Panc1 (cell line): ENCODE measurements around the gene C1orf226. TPM values are rescaled to one million over a fixed set of nuclear protein-coding genes. Genes with fewer than 3 reads are reported as not detected.

ENCODE experiments used
- ATAC-seq: fragments of 200-7000 bp; cut with Tn5 transposase; 2 replicates; pipeline ENCODE4 v1.9.1; 2020; ENCODE audit warnings: mild to moderate bottlenecking, moderate library complexity
- BruUV-seq: library from RNA; stranded (reverse); fragments of 400-500 nt; replicated peaks from 2 replicates; lab custom pipeline; 2021; lab: Mats Ljungman, UMichigan
- CTCF ChIA-PET: fragments of 300-600 bp; sonication (Branson Sonifier 250); formaldehyde crosslinking; loops from one replicate; lab custom pipeline; 2022; ENCODE audit warnings: antibody characterized with exemption; lab: Charles Lee
- POLR2A ChIA-PET: fragments of 300-600 bp; sonication (Branson Sonifier 250); formaldehyde crosslinking; loops from one replicate; lab custom pipeline; 2022; ENCODE audit warnings: antibody characterized with exemption; lab: Charles Lee
- DNase-seq: peaks from one replicate; pipeline ENCODE4 v3.0.0-alpha.2; 2010; ENCODE audit warnings: low read depth, low spot score
- H3K27ac ChIP-seq: 2 replicates; pipeline ENCODE4 v1.5.1; 2011; ENCODE audit warnings: mild to moderate bottlenecking, low read length, inconsistent platforms
- H3K27me3 ChIP-seq: fragments of 200-500 bp; sonication (Bioruptor generic); 2 replicates; pipeline ENCODE4 v1.6.0; 2014; ENCODE audit warnings: low read length, inconsistent platforms; ENCODE audit not compliant: control insufficient read depth, insufficient read depth
- H3K36me3 ChIP-seq: fragments of 200-500 bp; sonication (Bioruptor generic); 2 replicates; pipeline ENCODE4 v1.5.1; 2014; ENCODE audit warnings: inconsistent platforms, mild to moderate bottlenecking, low read length, moderate library complexity; ENCODE audit not compliant: control insufficient read depth, insufficient read depth
- H3K4me1 ChIP-seq: 2 replicates; pipeline ENCODE4 v1.5.1; 2011; ENCODE audit warnings: inconsistent platforms, mild to moderate bottlenecking, low read length, moderate library complexity; ENCODE audit not compliant: control insufficient read depth, insufficient read depth
- H3K4me3 ChIP-seq, 2 experiments: 2 replicates each; pipeline ENCODE4 v1.5.1; 2011 to 2012; ENCODE audit warnings: low read depth in 2 of 2, low read length in 2 of 2, mild to moderate bottlenecking in 2 of 2, inconsistent platforms in 1 of 2, moderate library complexity in 1 of 2
- H3K9me3 ChIP-seq: fragments of 200-500 bp; sonication (Bioruptor generic); 2 replicates; pipeline ENCODE4 v1.5.1; 2014; ENCODE audit warnings: low read depth, mild to moderate bottlenecking, inconsistent platforms, low read length, moderate library complexity; ENCODE audit not compliant: control insufficient read depth, insufficient read depth
- CTCF ChIP-seq: fragments of 450-650 bp; IDR thresholded peaks from 2 replicates; pipeline ENCODE4 v1.5.1; 2017; ENCODE audit warnings: mild to moderate bottlenecking
- POLR2AphosphoS5 ChIP-seq: IDR thresholded peaks from 2 replicates; pipeline ENCODE4 v1.6.1; 2012; ENCODE audit warnings: mild to moderate bottlenecking, low read depth, low read length, moderate library complexity
- SIN3A ChIP-seq: IDR thresholded peaks from 2 replicates; pipeline ENCODE4 v1.6.1; 2012; ENCODE audit warnings: low read depth, mild to moderate bottlenecking, low read length, moderate library complexity, borderline replicate concordance; ENCODE audit not compliant: insufficient read depth
- TCF7L2 ChIP-seq: IDR thresholded peaks from 2 replicates; pipeline ENCODE4 v1.6.1; 2011; ENCODE audit warnings: mild to moderate bottlenecking, low read depth, low read length, inconsistent platforms
- in situ Hi-C: cut with HindIII; loops from 2 replicates; pipeline ENCODE4 v1.10.0; 2016; ENCODE audit warnings: low sequenced_read_pairs, low pct_unique_long_range_greater_than_20kb
- intact Hi-C: fragments of 100-400 bp; cut with micrococcal nuclease; formaldehyde crosslinking; loops from one replicate; pipeline ENCODE4 v1.10.0; 2022; ENCODE audit not compliant: unreplicated experiment
- total RNA-seq: library from RNA; stranded (reverse); gene quantifications from one replicate; pipeline ENCODE4 v1.2.1, GENCODE V29; 2021; ENCODE audit not compliant: unreplicated experiment
- TF ChIP-seq, protein P1 (sequence below), 2 experiments: IDR thresholded peaks; 2 replicates each; pipeline ENCODE4 v1.6.1; 2011 to 2012; ENCODE audit warnings: low read depth in 2 of 2, control low read depth in 1 of 2, low read length in 1 of 2, mild to moderate bottlenecking in 1 of 2, moderate library complexity in 1 of 2; ENCODE audit not compliant: insufficient read depth in 1 of 2

Gene C1orf226
- total RNA-seq, 1 experiment from 2014 or later: 38.4 TPM

DNA sequence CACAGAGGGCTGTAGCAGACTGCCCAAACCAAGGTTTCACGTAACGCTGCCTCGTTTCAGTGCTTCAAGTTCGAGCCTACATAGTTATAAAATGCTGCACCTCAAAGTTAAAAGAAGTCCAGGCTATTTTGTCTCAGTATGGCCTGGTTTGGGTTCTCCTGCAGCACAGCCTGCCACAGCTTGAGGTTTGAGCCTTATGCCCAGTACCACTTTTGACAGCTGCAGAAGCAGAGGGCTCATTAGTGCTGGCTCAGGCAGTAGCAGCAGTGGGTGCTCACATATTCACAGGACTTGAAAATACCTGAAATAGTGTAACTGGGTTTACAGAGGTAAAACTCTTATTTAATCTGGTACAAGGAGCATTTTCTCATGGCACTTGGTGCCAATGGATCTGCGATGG is 20.2 kb upstream of the C1orf226 start:
- in situ Hi-C loops: no loop called here
- Histone ChIP-seq H3K4me3 (no peak overlapping the region), H3K36me3 (peaks cover 6% of the 10 kb centered on the region; the same call in 1 of the 2 replicates), H3K27ac (no peak overlapping the region), H3K4me1 (no peaks in the 10 kb centered on the region), H3K27me3 (no peaks in the 10 kb centered on the region), H3K9me3 (no peaks in the 10 kb centered on the region)
- no peak for TF ChIP-seq SIN3A
- TF ChIP-seq TCF7L2: no peak
- no peak for TF ChIP-seq CTCF
- TF ChIP-seq POLR2AphosphoS5: no peak
- TF ChIP-seq, protein P1, sequence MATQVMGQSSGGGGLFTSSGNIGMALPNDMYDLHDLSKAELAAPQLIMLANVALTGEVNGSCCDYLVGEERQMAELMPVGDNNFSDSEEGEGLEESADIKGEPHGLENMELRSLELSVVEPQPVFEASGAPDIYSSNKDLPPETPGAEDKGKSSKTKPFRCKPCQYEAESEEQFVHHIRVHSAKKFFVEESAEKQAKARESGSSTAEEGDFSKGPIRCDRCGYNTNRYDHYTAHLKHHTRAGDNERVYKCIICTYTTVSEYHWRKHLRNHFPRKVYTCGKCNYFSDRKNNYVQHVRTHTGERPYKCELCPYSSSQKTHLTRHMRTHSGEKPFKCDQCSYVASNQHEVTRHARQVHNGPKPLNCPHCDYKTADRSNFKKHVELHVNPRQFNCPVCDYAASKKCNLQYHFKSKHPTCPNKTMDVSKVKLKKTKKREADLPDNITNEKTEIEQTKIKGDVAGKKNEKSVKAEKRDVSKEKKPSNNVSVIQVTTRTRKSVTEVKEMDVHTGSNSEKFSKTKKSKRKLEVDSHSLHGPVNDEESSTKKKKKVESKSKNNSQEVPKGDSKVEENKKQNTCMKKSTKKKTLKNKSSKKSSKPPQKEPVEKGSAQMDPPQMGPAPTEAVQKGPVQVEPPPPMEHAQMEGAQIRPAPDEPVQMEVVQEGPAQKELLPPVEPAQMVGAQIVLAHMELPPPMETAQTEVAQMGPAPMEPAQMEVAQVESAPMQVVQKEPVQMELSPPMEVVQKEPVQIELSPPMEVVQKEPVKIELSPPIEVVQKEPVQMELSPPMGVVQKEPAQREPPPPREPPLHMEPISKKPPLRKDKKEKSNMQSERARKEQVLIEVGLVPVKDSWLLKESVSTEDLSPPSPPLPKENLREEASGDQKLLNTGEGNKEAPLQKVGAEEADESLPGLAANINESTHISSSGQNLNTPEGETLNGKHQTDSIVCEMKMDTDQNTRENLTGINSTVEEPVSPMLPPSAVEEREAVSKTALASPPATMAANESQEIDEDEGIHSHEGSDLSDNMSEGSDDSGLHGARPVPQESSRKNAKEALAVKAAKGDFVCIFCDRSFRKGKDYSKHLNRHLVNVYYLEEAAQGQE (IDR thresholded peaks at IDR 0.05; ENCODE audit: insufficient read depth in 1 of 2, low read depth in 2 of 2, low read length in 1 of 2): no peak
- BruUV-seq: no TSS peak
- DNase-seq (no peak), ATAC-seq (no peak)
- ChIA-PET CTCF (no interaction called here), POLR2A (no interaction called here)
- intact Hi-C loops: no loop called here

GRCh38 chr1:162363823-162364222 is 17.7 kb upstream of the C1orf226 start:
- Histone ChIP-seq H3K27ac (no peak overlapping the region), H3K4me3 (no peak overlapping the region), H3K9me3 (no peaks in the 10 kb centered on the region), H3K27me3 (no peaks in the 10 kb centered on the region), H3K36me3 (peaks cover 4% of the 10 kb centered on the region; the same call in 1 of the 2 replicates), H3K4me1 (no peaks in the 10 kb centered on the region)
- ChIA-PET CTCF (no interaction called here), POLR2A (no interaction called here)
- DNase-seq (no peak), ATAC-seq (no peak)
- intact Hi-C loops (no loop called here), in situ Hi-C loops (no loop called here)
- BruUV-seq: no TSS peak
- TF ChIP-seq POLR2AphosphoS5 (no peak), CTCF (no peak), SIN3A (no peak), TCF7L2 (no peak)
- TF ChIP-seq, protein P1 (IDR thresholded peaks at IDR 0.05; ENCODE audit: insufficient read depth in 1 of 2, low read depth in 2 of 2, low read length in 1 of 2): no peak
